GM19455 (cell line): Measurements from ENCODE around the gene LSS.
"Not testable (repeated sequence)": the region's sequence is repeated elsewhere in the genome, so short reads cannot be mapped to it uniquely, and the experiment has no call there.

ENCODE experiments used
- ATAC-seq: cut with Tn5 transposase; IDR thresholded peaks from one replicate; pipeline ENCODE4 v1.9.1; 2021; ENCODE audit not compliant: unreplicated experiment

Gene LSS

DNA sequence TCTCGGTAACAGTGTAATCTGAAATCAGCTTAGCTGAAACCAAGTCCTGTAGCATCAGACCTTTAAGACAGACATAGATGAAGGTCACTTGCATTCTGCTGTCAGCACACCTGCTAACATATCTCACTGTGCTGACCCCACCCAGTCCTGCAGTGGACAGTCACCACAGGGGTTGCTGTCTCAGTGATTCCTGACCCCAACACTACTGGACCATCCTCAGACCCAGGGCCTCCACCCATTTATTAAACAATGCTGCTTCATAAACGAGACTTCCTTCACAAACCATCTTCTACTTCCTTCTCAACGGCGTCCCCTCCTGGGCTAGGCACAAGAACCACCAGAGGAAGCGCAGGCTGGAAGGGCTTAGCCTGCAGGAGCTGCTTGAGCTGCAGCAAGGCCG is 17.8 kb upstream of the LSS start:
- no peak for ATAC-seq

DNA sequence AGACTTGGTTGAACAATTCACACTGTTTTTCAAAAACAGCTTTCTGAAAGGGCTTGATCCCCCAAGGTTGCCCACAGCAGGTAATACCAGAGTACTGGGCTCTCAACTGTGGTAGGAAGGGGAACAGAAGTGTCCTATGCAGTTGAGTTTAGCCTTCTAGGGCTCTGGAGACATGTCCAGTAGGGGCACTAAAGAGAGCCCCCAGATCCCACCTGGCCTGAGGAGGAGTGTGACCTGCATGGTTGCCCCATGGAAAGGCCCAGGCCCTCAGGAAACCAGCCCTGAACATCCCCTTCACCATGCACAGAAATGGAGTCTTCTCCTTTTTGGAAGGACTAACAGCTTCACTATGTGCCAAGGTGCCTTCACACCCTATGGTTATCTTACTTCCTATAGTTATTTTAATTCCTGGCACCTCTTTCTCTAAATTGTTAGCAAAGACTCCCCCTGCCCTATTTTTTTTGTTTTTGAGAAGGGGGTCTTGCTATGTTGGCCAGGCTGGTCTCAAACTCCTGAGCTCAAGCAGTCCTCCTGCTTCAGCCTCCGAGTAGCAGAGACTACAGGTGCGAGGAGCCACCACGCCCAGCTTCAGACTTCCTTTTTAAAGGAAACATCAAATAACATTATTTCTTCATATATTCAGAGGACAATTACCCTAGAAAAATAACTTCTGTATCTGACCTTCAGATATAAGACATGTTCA is 16.8 kb upstream of the LSS start:
- ATAC-seq, result no peak

GRCh38 chr21:46244602-46245001 is 16.0 kb upstream of the LSS start:
- ATAC-seq, result no peak

DNA sequence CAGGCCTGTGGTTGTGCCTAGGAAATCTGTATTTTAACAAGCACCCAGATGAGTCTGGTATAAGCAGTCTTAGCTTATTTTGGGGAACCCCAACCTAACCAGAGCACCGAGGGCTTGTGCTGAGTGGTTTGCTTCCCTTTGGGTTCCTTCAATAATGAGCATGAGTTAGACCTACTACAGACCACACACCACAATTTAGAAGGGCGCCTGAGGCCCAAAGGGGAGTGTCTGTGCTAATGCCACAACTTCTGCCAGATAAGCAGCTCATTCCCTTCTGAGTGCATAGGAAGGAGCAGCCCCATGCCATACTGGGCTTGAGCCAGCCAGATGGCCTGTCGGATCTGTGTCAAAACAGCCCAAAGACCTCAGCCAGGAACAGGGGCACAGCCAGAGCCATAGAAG is 15.4 kb upstream of the LSS start:
- no peak for ATAC-seq

GRCh38 chr21:46243325-46243724 is 14.8 kb upstream of the LSS start:
- no peak for ATAC-seq

GRCh38 chr21:46241577-46241976 is 13.0 kb upstream of the LSS start:
- not testable (repeated sequence) for ATAC-seq

GRCh38 chr21:46239817-46240325 is 11.3 kb upstream of the LSS start:
- no peak for ATAC-seq

DNA sequence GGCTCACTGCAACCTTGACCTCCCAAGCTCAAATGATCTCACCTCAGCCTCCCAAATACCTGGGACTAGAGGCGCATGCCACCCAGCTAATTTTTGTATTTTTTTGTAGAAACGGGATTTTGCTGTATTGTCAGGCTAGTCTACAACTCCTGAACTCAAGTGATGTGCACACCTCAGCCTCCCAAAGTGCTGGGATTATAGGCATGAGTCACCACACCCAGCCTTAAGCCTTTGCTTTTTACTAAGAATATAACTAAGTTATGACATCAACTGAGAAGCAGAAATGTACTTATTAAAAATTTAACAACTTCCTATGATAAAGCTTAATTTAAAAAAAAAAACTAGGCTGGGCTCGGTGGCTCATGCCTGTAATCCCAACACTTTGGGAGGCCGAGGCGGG is 8.9 kb upstream of the LSS start:
- ATAC-seq, result no peak

GRCh38 chr21:46234436-46234950 is 5.9 kb upstream of the LSS start:
- ATAC-seq, result no peak

DNA sequence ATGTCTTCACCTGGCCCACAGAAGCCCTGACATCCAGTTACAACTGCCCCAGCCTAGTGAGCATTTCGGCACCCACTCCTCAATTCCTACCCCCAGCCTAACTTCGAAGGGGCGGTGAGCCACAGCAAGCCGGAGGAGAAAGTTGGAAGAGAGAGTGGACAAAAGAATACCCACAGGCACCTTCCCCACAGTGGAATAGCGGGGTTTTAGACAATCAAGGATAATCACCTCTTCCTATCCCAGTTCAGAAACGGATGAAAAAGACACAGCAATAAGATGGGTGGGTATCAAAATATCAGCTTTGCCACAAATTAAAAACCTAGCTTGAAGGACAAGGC is 1.3 kb upstream of the LSS start:
- no peak for ATAC-seq

DNA sequence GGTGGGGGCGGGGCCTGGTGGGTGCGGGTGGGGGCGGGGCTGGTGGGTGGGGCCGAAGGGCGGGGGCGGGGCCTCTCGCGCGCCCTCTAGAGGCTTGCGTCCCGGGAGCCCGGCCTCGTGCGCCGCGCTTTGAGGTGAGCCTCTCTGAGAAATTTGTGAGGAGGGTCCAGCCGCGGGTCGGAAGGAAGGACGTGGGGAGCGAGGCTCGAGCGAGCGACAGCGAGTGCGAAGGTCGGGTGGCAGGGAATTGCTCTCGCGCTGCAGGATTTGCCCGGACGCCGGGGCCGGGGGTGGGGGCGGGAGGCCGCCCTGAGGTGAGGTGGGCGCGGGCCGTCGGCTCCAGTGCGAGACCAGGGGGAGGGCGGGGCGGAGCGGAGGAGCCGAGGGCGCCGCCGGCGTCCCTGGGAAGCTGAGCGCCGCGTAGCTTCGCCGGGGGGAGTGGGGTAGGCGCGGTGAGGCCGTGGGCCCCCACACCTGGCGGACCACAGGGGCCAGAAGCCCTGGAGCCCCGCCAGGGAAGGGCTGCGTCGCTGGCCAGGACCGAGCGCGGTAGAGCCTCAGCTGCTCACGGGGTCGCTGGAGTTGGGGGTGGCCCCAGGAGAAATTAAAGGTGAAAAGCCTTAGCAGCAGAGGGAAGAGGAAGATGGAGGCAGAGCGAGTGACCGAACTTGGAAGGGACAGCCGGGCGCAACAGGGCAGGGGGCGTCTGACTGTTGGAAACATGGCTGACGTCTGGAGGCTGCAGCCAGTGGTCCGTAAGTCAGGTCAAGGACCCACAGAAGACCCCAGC is 754 bp upstream of the LSS start:
- peak; percentile 25 for ATAC-seq

DNA sequence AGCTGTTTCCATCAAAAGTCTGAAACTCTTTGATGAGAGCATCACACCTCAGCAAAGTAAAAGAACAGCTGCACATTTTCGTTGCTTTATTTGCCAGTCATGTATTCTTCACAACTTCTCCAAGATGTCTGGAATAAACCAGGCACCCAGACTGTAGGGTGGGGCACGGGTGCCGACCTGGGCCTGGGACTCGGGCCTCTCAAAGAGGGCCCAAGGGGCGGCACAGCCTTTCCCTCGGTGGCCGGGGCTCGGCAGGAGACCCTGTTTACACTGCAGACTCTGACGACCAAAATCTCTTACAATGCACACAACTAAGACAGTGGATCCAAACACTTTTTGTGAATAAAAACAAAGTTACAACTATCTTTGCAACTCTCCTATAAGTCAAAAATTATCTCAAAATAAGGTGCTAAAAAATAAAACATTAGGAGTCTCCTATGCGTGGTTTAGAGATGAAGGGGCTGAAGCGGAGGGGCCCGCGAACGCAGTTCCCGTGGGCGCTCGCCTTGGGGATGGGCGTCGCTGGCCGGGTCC is 696 bp downstream of the LSS start:
- ATAC-seq, result no peak

DNA sequence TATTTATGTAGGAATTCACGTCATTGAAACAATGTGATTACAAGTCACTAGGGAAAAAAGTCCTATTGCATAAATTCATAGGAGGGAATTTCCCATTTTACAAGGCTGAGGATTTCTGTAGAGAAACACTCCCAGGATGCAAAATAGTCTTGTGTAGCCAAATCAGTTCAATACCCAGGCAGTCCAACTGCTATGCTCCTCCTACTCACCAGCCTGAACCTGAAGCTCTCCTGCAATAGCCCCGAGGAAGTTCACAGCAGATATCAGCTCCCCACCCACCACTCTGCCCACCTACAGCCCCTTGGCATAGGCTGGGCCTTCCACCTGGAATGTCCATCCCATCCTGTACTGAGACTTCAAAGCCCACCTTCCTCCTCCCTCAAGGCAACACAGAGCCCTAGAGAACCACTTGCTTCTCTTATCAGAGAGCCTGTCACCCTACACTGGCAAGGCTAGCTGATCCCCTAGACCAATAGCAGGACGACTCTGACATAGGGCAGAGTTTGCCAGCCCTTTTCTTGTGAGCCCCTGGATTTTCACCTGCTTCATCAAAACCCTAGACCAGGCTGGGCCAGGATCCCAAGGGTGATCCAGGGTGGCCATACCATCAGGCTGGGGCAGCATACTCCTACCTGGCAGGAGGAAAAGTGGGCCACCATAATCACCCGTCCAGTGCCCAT is 1.5 kb downstream of the LSS start:
- no peak for ATAC-seq

- no peak for ATAC-seq
These were observed 2.4 kb downstream of the LSS start for GRCh38 chr21:46226146-46226545.

DNA sequence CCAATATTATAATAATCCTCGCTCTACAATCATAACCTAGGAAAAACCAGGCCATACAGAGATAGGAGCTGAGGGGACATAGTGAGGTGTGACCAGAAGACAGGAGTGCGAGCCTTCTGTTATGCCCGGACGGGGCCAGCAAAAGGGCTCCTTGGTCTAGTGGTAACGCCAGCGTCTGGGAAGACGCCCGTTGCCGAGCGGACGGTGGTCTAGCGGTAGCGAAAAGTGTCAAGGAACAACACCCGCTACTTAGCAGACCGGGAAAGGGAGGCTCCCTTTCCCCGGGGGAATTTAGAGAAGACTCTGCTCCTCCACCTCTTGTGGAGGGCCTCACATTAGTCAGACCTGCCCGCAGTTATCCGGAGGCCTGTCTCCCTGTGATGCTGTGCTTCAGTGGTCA is 4.9 kb downstream of the LSS start:
- ATAC-seq, result not testable (repeated sequence)

- ATAC-seq, result no peak
These were observed 5.4 kb downstream of the LSS start for GRCh38 chr21:46223217-46223616.

DNA sequence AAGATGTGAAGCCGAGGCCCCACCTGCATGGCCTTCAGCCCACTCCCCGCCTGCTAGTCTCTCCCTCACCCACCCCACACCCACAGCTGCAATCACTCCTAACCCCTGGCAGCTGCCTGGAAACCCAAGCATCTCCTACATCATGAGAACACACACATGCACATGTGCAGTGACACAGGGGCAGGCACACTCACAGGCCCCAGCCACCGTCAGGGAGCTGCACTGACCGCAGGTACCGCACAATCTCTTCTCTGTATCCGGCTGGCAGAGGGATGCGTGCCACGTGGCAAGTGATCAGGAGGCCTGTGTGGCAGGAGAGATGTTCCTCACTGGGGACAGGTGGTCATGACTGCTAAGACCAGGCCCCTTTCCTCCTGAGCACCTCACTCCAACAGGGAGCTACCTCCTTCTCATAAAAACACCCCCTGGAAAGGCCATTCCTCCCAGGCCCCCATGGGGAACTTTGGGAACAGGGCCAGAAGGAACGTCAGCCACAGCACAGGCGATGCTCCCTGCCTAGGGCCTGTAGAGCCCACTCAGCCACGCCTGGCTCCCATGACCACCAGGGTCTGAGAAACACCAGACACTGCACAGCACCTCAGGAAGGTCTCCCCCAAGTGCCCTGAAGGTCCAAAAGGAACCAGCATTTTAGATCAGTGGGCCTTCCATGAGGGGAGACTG is 6.0 kb downstream of the LSS start:
- no peak for ATAC-seq

DNA sequence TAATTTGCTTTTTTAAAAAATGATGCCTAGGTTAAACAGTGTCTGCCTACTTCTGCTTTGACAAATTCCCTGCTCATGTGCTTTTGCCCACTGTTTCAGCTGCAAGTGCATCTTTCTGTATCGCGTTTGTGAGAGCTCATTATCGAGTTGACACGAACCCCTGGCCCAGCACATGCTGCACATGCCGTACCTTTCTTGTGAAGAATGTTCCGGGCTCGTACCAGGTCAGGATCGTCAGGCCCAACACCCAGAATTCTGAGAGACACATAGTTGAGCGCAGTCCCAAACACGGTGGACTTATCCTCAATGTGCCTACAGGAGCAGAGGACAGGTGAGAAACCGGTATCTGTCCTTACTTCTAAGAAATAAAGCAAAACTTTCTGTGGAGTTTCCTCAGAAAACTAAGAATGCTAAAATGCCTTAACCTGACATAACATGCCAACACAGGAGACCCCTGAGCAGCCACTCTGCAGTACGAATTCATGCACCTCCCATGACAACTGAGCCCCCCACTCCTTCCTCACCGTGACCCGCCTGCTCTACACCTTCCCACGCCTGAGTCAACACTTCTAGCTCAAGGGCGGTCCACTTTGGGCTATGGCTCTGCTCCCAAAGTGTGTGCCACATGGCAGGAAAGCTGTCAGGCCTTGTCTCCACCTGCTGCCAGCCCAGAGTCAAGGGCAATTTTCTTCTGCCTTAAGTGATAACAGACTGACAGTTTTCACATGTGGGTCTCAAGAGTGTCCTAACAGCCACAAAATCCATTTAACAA is 6.7 kb downstream of the LSS start:
- ATAC-seq, result no peak

DNA sequence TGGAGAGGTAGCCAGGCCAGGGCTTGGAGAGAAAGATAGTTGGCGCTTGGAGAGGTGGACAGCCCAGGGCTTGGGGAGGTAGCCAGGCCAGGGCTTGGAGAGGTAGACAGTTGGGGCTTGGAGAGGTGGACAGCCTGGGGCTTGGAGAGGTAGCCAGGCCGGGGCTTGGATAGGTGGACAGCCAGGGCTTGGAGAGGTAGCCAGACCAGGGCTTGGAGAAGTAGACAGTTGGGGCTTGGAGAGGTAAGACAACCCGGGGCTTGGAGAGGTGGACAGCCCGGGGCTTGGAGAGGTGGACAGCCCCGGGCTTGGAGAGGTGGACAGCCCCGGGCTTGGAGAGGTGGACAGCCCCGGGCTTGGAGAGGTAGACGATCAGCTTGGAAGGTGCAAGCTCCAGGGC is 7.7 kb downstream of the LSS start:
- ATAC-seq, result no peak

- ATAC-seq, result no peak
These were observed 8.2 kb downstream of the LSS start for GRCh38 chr21:46220275-46220810.
